Aorta (tissue), 5 donors: Measurements from ENCODE around the gene KRTAP6-2. TPM values are rescaled to one million over a fixed set of nuclear protein-coding genes. Genes with fewer than 3 reads are reported as not detected.

Experiments used
- ATAC-seq: fragments of 200-7000 bp; cut with Tn5 transposase; one replicate; pipeline ENCODE4 v1.9.1; 2022; ENCODE audit warnings: moderate library complexity; ENCODE audit not compliant: low FRiP score
- DNase-seq, 2 donors: peaks; one replicate each; pipeline ENCODE4 v3.0.0-alpha.2; 2020
- H3K27ac ChIP-seq, 2 donors: one replicate each; pipeline ENCODE4 v1.5.1; 2013; ENCODE audit warnings: low read length in 2 of 2, mild to moderate bottlenecking in 2 of 2, moderate library complexity in 2 of 2, control low read depth in 1 of 2, inconsistent platforms in 1 of 2, low read depth in 1 of 2
- H3K27me3 ChIP-seq, 2 donors: one replicate each; pipeline ENCODE4 v1.6.1; 2013; ENCODE audit warnings: control low read depth in 1 of 2, low read length in 1 of 2, mild to moderate bottlenecking in 1 of 2, moderate library complexity in 1 of 2; ENCODE audit not compliant: insufficient read depth in 2 of 2, control insufficient read depth in 1 of 2
- H3K36me3 ChIP-seq, 2 donors: one replicate each; pipeline ENCODE4 v1.6.1; 2013; ENCODE audit warnings: control low read depth in 1 of 2, low read length in 1 of 2, mild to moderate bottlenecking in 1 of 2; ENCODE audit not compliant: insufficient read depth in 2 of 2, control insufficient read depth in 1 of 2
- H3K4me1 ChIP-seq, 2 donors: one replicate each; pipeline ENCODE4 v1.6.1; 2013; ENCODE audit warnings: low read length in 2 of 2, control low read depth in 1 of 2, mild to moderate bottlenecking in 1 of 2, moderate library complexity in 1 of 2; ENCODE audit not compliant: insufficient read depth in 2 of 2, control insufficient read depth in 1 of 2
- H3K4me3 ChIP-seq, 2 donors: one replicate each; pipeline ENCODE4 v1.5.1; 2013; ENCODE audit warnings: low read length in 2 of 2, control low read depth in 1 of 2, mild to moderate bottlenecking in 1 of 2
- H3K9me3 ChIP-seq: one replicate; pipeline ENCODE4 v1.6.1; 2013; ENCODE audit warnings: mild to moderate bottlenecking, low read length; ENCODE audit not compliant: control insufficient read depth
- WGBS, 2 donors: extraction: QIAGEN DNeasy Blood & Tissue Kit; methylation state at CpG; one replicate each; pipeline ENCODE4 v1.1.7; 2013; 5-methylcytosine and 5-hydroxymethylcytosine counted together
- intact Hi-C, 2 donors: fragments of 100-400 bp; cut with DNase I; formaldehyde crosslinking; loops; one replicate each; pipeline versions ENCODE4 v1.14.2 to v1.15.0; 2022
- polyA plus RNA-seq, 2 donors: library from polyadenylated mRNA; stranded (reverse); fragments of 200-250 nt; gene quantifications; one replicate each; pipeline ENCODE4 v1.2.3, GENCODE V29; 2013
- total RNA-seq, 2 donors: library from RNA; stranded (reverse); fragmentation: NEBNext Ultra II Directional; extraction: Animal tissue kit (Norgen Biotek cat#: 25700); gene quantifications; one replicate each; pipeline ENCODE4 v1.2.1, GENCODE V29; 2021
- donor health status: healthy with polysubstance abuse.
- donor health status: Bipolar disorder and iron deficiency.
- donor health status: DM: no; HTN: no; CAD: no.
- donor health status: DM: no; HTN: no; CAD: no.
- donor health status: DM: yes; HTN: yes; CAD: no.

The KRTAP6-2 gene
- total and polyA plus RNA-seq, 4 donors, result not detected

GRCh38 chr21:30561264-30561895 lies 37.3 kb downstream of the KRTAP6-2 start, which contains the start of gene KRTAP19-7:
Gene KRTAP19-7, minus strand, starts transcription at chr21:30561314. Its CDS starts 25 bp downstream, at chr21:30561289.
- intact Hi-C loops, result no loop called here
- Histone ChIP-seq H3K27me3 (no peaks in the 10 kb centered on the region), H3K4me3 (no peak within 1 kb of the TSS), H3K4me1 (no peaks in the 10 kb centered on the region), H3K9me3 (no peaks in the 10 kb centered on the region), H3K27ac (no peak within 1 kb of the TSS), H3K36me3 (no peaks in the 10 kb centered on the region)
- no peak for ATAC-seq
- DNase-seq, result no peak
- 77 to 86% methylated on average over 2 of the region's 2 CpGs for WGBS, 2 donors

GRCh38 chr21:30555095-30555494 lies 43.6 kb downstream of the KRTAP6-2 start:
- Histone ChIP-seq H3K36me3 (no peaks in the 10 kb centered on the region), H3K4me1 (no peaks in the 10 kb centered on the region), H3K4me3 (no peak overlapping the region), H3K27me3 (no peaks in the 10 kb centered on the region), H3K9me3 (peaks cover 1% of the 10 kb centered on the region), H3K27ac (no peak overlapping the region)
- DNase-seq, result no peak
- no peak for ATAC-seq
- 89 to 92% methylated on average over 2 of the region's 2 CpGs for WGBS, 2 donors
- intact Hi-C loops, result no loop called here

- WGBS, 2 donors, result 54 to 63% methylated on average over 1 of the region's 1 CpG
- no peak overlapping the region for H3K4me3 ChIP-seq
- ATAC-seq (no peak), DNase-seq (no peak)
- H3K4me1 ChIP-seq, result no peaks in the 10 kb centered on the region
- H3K36me3 ChIP-seq, result no peaks in the 10 kb centered on the region
- intact Hi-C loops, result no loop called here
- no peak overlapping the region for H3K27ac ChIP-seq
- H3K27me3 ChIP-seq, result no peaks in the 10 kb centered on the region
- H3K9me3 ChIP-seq, result peaks cover 1% of the 10 kb centered on the region
Measured at GRCh38 chr21:30552782-30553181, 45.9 kb downstream of the KRTAP6-2 start.

Other genes starting within 250 kb of the KRTAP6-2 start
- gene KRTAP13-2, start 226.6 kb downstream of the KRTAP6-2 start, total RNA-seq, result not detected
- gene KRTAP13-2, start 226.6 kb downstream of the KRTAP6-2 start, polyA plus RNA-seq, result not detected
- gene KRTAP13-1, start 202.9 kb downstream of the KRTAP6-2 start, total RNA-seq, result not detected
- gene KRTAP13-1, start 202.9 kb downstream of the KRTAP6-2 start, polyA plus RNA-seq, result not detected
- gene KRTAP13-3, start 173.0 kb downstream of the KRTAP6-2 start, total RNA-seq, result not detected
- not detected for gene KRTAP13-3, start 173.0 kb downstream of the KRTAP6-2 start, polyA plus RNA-seq
- gene KRTAP13-4, start 168.7 kb downstream of the KRTAP6-2 start, total RNA-seq, result not detected
- gene KRTAP13-4, start 168.7 kb downstream of the KRTAP6-2 start, polyA plus RNA-seq, result not detected
- not detected for gene KRTAP15-1, start 158.6 kb downstream of the KRTAP6-2 start, total RNA-seq
- not detected for gene KRTAP15-1, start 158.6 kb downstream of the KRTAP6-2 start, polyA plus RNA-seq
- not detected for gene KRTAP19-1, start 118.5 kb downstream of the KRTAP6-2 start, total RNA-seq
- not detected for gene KRTAP19-1, start 118.5 kb downstream of the KRTAP6-2 start, polyA plus RNA-seq
- gene KRTAP19-2, start 111.5 kb downstream of the KRTAP6-2 start, total RNA-seq, result not detected
- gene KRTAP19-2, start 111.5 kb downstream of the KRTAP6-2 start, polyA plus RNA-seq, result not detected
- not detected for gene KRTAP19-3, start 106.9 kb downstream of the KRTAP6-2 start, total RNA-seq
- not detected for gene KRTAP19-3, start 106.9 kb downstream of the KRTAP6-2 start, polyA plus RNA-seq
- not detected for gene KRTAP19-4, start 101.7 kb downstream of the KRTAP6-2 start, total RNA-seq
- not detected for gene KRTAP19-4, start 101.7 kb downstream of the KRTAP6-2 start, polyA plus RNA-seq
- gene KRTAP19-5, start 96.8 kb downstream of the KRTAP6-2 start, total RNA-seq, result not detected
- not detected for gene KRTAP19-5, start 96.8 kb downstream of the KRTAP6-2 start, polyA plus RNA-seq
- gene KRTAP19-6, start 57.0 kb downstream of the KRTAP6-2 start, total RNA-seq, result not detected
- not detected for gene KRTAP19-6, start 57.0 kb downstream of the KRTAP6-2 start, polyA plus RNA-seq
- not detected for gene KRTAP19-7, start 37.6 kb downstream of the KRTAP6-2 start, total RNA-seq
- not detected for gene KRTAP19-7, start 37.6 kb downstream of the KRTAP6-2 start, polyA plus RNA-seq
- not detected for gene KRTAP22-2, start 8.5 kb downstream of the KRTAP6-2 start, total RNA-seq
- gene KRTAP22-2, start 8.5 kb downstream of the KRTAP6-2 start, polyA plus RNA-seq, result not detected
- gene KRTAP6-3, start 6.5 kb downstream of the KRTAP6-2 start, total RNA-seq, result not detected
- not detected for gene KRTAP6-3, start 6.5 kb downstream of the KRTAP6-2 start, polyA plus RNA-seq
- gene KRTAP22-1, start 2.2 kb upstream of the KRTAP6-2 start, total RNA-seq, result not detected
- not detected for gene KRTAP22-1, start 2.2 kb upstream of the KRTAP6-2 start, polyA plus RNA-seq
- gene KRTAP6-1, start 15.0 kb upstream of the KRTAP6-2 start, total RNA-seq, result not detected
- gene KRTAP6-1, start 15.0 kb upstream of the KRTAP6-2 start, polyA plus RNA-seq, result not detected
- gene KRTAP20-1, start 17.5 kb upstream of the KRTAP6-2 start, total RNA-seq, result not detected
- not detected for gene KRTAP20-1, start 17.5 kb upstream of the KRTAP6-2 start, polyA plus RNA-seq
- gene KRTAP20-4, start 21.7 kb upstream of the KRTAP6-2 start, total RNA-seq, result not detected
- not detected for gene KRTAP20-4, start 21.7 kb upstream of the KRTAP6-2 start, polyA plus RNA-seq
- gene KRTAP20-2, start 36.3 kb upstream of the KRTAP6-2 start, total RNA-seq, result not detected
- gene KRTAP20-2, start 36.3 kb upstream of the KRTAP6-2 start, polyA plus RNA-seq, result not detected
- not detected for gene KRTAP20-3, start 44.0 kb upstream of the KRTAP6-2 start, total RNA-seq
- not detected for gene KRTAP20-3, start 44.0 kb upstream of the KRTAP6-2 start, polyA plus RNA-seq
- not detected for gene KRTAP21-3, start 119.9 kb upstream of the KRTAP6-2 start, total RNA-seq
- gene KRTAP21-3, start 119.9 kb upstream of the KRTAP6-2 start, polyA plus RNA-seq, result not detected
- gene KRTAP21-2, start 148.4 kb upstream of the KRTAP6-2 start, total RNA-seq, result not detected
- gene KRTAP21-2, start 148.4 kb upstream of the KRTAP6-2 start, polyA plus RNA-seq, result not detected
- not detected for gene KRTAP21-1, start 156.5 kb upstream of the KRTAP6-2 start, total RNA-seq
- gene KRTAP21-1, start 156.5 kb upstream of the KRTAP6-2 start, polyA plus RNA-seq, result not detected
- gene KRTAP8-1, start 214.4 kb upstream of the KRTAP6-2 start, total RNA-seq, result not detected
- not detected for gene KRTAP8-1, start 214.4 kb upstream of the KRTAP6-2 start, polyA plus RNA-seq
- not detected for gene KRTAP7-1, start 230.9 kb upstream of the KRTAP6-2 start, total RNA-seq
- gene KRTAP7-1, start 230.9 kb upstream of the KRTAP6-2 start, polyA plus RNA-seq, result not detected